ENCODE results near the gene ELL. TPM values are rescaled to one million over a fixed set of nuclear protein-coding genes. Genes with fewer than 3 reads are reported as not detected.

ELL gene
- total and polyA plus RNA-seq, 9 of the 15 experiments (the other 6 are each of a cell fraction or from before 2014, with no cell fraction given): 0.24 to 22.5 (median 4.1) TPM

DNA sequence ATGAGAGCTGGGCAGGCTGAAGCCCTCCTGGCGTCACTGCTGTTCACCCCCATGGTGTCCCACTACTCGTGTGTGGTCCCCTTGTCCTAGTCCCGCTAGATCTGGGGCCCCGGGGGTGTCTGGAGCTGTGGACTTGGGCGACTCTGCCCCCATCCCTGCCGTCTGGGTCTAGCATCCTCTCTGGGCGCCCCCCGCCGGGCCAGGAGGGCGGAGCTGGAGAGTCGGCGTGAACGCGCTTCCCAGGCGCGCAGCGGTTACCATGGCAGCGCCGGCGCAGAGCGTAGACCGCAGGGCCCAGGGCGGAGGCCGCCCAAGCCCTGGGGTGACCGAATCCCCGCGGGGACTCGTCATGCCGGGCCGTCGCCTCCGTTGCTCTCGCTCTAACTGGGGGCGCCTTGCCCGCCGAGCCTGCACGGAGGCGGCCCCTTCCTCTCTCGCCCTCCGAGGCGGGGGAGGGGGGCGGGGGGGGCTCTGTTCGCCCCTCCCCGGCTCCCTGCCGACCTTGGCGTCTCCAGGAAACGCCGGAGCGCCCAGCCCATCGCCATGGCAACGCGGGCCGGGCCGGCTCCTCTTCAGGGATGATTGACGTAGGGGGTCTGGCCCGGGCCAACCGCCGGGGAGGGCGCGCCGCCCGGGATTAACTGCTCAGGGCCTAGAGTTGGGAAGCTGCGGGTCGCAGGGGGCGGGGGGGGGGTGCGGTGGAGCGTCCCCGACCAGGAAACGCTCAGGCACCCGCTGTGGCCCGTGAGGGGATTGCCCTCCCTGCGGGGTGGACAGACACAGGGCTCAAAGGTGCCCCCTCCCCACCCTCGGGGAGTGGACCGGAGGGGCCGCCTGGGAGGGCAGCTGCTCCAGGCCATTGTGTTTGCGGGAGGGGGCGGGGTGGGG lies 92.8 kb downstream of the ELL start (continued):
- TF ChIP-seq MED1 (CRISPR knock-in tag; IDR thresholded peaks at IDR 0.05; ENCODE audit: borderline replicate concordance) (no peak), MXI1 (IDR thresholded peaks at IDR 0.05; ENCODE audit: low read depth, low read length) (peak; percentile 90), ZNF644 (tag; IDR thresholded peaks at IDR 0.05; ENCODE audit: low read depth) (no peak), C11orf30 (IDR thresholded peaks at IDR 0.05; ENCODE audit: low read depth) (no peak), GABPB2 (CRISPR knock-in tag; conservative IDR thresholded peaks at IDR 0.05) (no peak), ZBTB1 (CRISPR knock-in tag; IDR thresholded peaks at IDR 0.05; ENCODE audit: borderline replicate concordance, low read depth) (no peak), HNRNPLL (IDR thresholded peaks at IDR 0.05; ENCODE audit: low read depth, low read length, poor library complexity, severe bottlenecking) (peak; percentile 73), ZBTB11 (CRISPR knock-in tag; IDR thresholded peaks at IDR 0.05) (0 out of 6 replicates have a peak, but pooled peaks of 1 of the 3 experiments have one; percentile 42), PKNOX1 (IDR thresholded peaks at IDR 0.05) (peak; percentile 98), GMEB1 (CRISPR knock-in tag; IDR thresholded peaks at IDR 0.05) (peak; percentile 51), CBX8 (IDR thresholded peaks at IDR 0.05; ENCODE audit: borderline replicate concordance, extremely low read depth, low read depth, low read length, poor library complexity, severe bottlenecking) (no peak), SMARCE1 (IDR thresholded peaks at IDR 0.05) (no peak), FOXO4 (CRISPR knock-in tag; IDR thresholded peaks at IDR 0.05) (no peak), NONO (IDR thresholded peaks at IDR 0.05; ENCODE audit: low read depth in 2 of 2, low read length in 1 of 2) (no peak), U2AF1 (optimal IDR thresholded peaks at IDR 0.05; ENCODE audit: low read depth, low read length) (peak; percentile 57)
